Smooth muscle cell (in vitro differentiated cells): ENCODE data around the gene FGR. TPM values are rescaled to one million over a fixed set of nuclear protein-coding genes. Genes with fewer than 3 reads are reported as not detected.
A peak's percentile ranks its signal among the peaks of the same experiment; 100 is the strongest.
"Not testable (repeated sequence)": the region's sequence is repeated elsewhere in the genome, so short reads cannot be mapped to it uniquely, and the experiment has no call there.

Experiments
- DNase-seq: peaks from one replicate; lab custom pipeline; 2025; ENCODE audit not compliant: unreplicated experiment; lab: John Stamatoyannopoulos, UW
- H2AFZ ChIP-seq: fragments of 200-600 bp; sonication (generic); 2 replicates; pipeline ENCODE4 v1.6.0; 2016; ENCODE audit warnings: antibody characterized with exemption, low read depth, mild to moderate bottlenecking
- H3F3A ChIP-seq: fragments of 200-600 bp; sonication (generic); 2 replicates; pipeline ENCODE4 v1.6.0; 2017; ENCODE audit warnings: antibody characterized with exemption, low read depth
- H3K27ac ChIP-seq: fragments of 200-600 bp; sonication (generic); 2 replicates; pipeline ENCODE4 v1.5.1; 2016; ENCODE audit warnings: low read depth, mild to moderate bottlenecking
- H3K27me3 ChIP-seq: fragments of 200-600 bp; sonication (generic); 2 replicates; pipeline ENCODE4 v1.6.1; 2016; ENCODE audit warnings: low read depth, mild to moderate bottlenecking
- H3K36me3 ChIP-seq: fragments of 200-600 bp; sonication (generic); 2 replicates; pipeline ENCODE4 v1.5.1; 2016; ENCODE audit warnings: low read depth
- H3K4me1 ChIP-seq: fragments of 200-600 bp; sonication (generic); 2 replicates; pipeline ENCODE4 v1.5.1; 2016; ENCODE audit warnings: low read depth
- H3K4me2 ChIP-seq: fragments of 200-600 bp; sonication (generic); 2 replicates; pipeline ENCODE4 v1.6.0; 2016; ENCODE audit warnings: mild to moderate bottlenecking
- H3K4me3 ChIP-seq: fragments of 200-600 bp; sonication (generic); 2 replicates; pipeline ENCODE4 v1.5.1; 2016; ENCODE audit warnings: mild to moderate bottlenecking
- H3K79me2 ChIP-seq: fragments of 200-600 bp; sonication (generic); 2 replicates; pipeline ENCODE4 v1.6.0; 2016; ENCODE audit warnings: low read depth, mild to moderate bottlenecking
- H3K9ac ChIP-seq: fragments of 200-600 bp; sonication (generic); 2 replicates; pipeline ENCODE4 v1.6.0; 2016; ENCODE audit warnings: low read depth
- H3K9me3 ChIP-seq: fragments of 200-600 bp; sonication (generic); replicated peaks from 2 replicates; pipeline ENCODE4 v1.5.1; 2016; ENCODE audit warnings: low read depth
- H4K20me1 ChIP-seq: fragments of 200-600 bp; sonication (generic); 2 replicates; pipeline ENCODE4 v1.6.0; 2016; ENCODE audit warnings: low read depth
- CTCF ChIP-seq: fragments of 200-600 bp; sonication (generic); IDR thresholded peaks from 2 replicates; pipeline ENCODE4 v1.5.1; 2017; ENCODE audit warnings: borderline replicate concordance, mild to moderate bottlenecking, antibody characterized with exemption; ENCODE audit not compliant: insufficient read depth, poor library complexity, severe bottlenecking
- WGBS: methylation state at CpG from one replicate; pipeline ENCODE4 v1.1.7; 2016; ENCODE audit warnings: low lambda C conversion rate; 5-methylcytosine and 5-hydroxymethylcytosine counted together
- polyA plus RNA-seq: library from polyadenylated mRNA; unstranded; fragments of >200 nt; fragmentation: Nextera tagmentation; extraction: Ambion mirVana; gene quantifications from 2 replicates; pipeline ENCODE4 v1.2.1, GENCODE V29; 2016
- total RNA-seq: library from RNA; depleted of rRNA; stranded (reverse); fragments of >200 nt; gene quantifications from 2 replicates; pipeline ENCODE4 v1.2.3, GENCODE V29; 2014

Gene FGR
- total and polyA plus RNA-seq, 2 experiments from 2014 or later = 0.10 to 1.3 TPM

GRCh38 chr1:27628712-27629111, 6.3 kb downstream of the FGR start:
- Histone ChIP-seq H2AFZ (peak overlapping the region; percentile 75), H3K4me2 (no peak overlapping the region)

GRCh38 chr1:27627733-27628132, 7.3 kb downstream of the FGR start:
- not testable (repeated sequence) for H3K36me3 ChIP-seq, H3K27me3 ChIP-seq, H3F3A ChIP-seq, DNase-seq, H3K79me2 ChIP-seq, H2AFZ ChIP-seq, H3K9ac ChIP-seq, H3K27ac ChIP-seq, H3K4me1 ChIP-seq, H3K4me2 ChIP-seq, H3K9me3 ChIP-seq, H3K4me3 ChIP-seq, H4K20me1 ChIP-seq
- WGBS = 93% methylated on average over 4 of the region's 4 CpGs

More at GRCh38 chr1:27628712-27629111, 6.3 kb downstream of the FGR start:
- H3F3A ChIP-seq = no peaks in the 10 kb centered on the region
- H3K27me3 ChIP-seq = peaks cover 2% of the 10 kb centered on the region
- H3K36me3 ChIP-seq = no peaks in the 10 kb centered on the region
- H3K9ac ChIP-seq = no peak overlapping the region
- H4K20me1 ChIP-seq = no peaks in the 10 kb centered on the region
- no peak overlapping the region for H3K27ac ChIP-seq
- WGBS = 39% methylated on average over 3 of the region's 3 CpGs
- no peak for DNase-seq
- no peaks in the 10 kb centered on the region for H3K79me2 ChIP-seq
- TF ChIP-seq CTCF = no peak
- H3K9me3 ChIP-seq = no peaks in the 10 kb centered on the region
- no peaks in the 10 kb centered on the region for H3K4me1 ChIP-seq
- H3K4me3 ChIP-seq = no peak overlapping the region

GRCh38 chr1:27627061-27627460, 7.9 kb downstream of the FGR start:
- Histone ChIP-seq H3K9ac (no peak overlapping the region), H3K9me3 (no peaks in the 10 kb centered on the region), H3K27ac (no peak overlapping the region), H2AFZ (no peak overlapping the region), H3K4me2 (no peak overlapping the region), H3K79me2 (no peaks in the 10 kb centered on the region), H3K4me3 (no peak overlapping the region), H3K4me1 (no peaks in the 10 kb centered on the region), H3F3A (no peaks in the 10 kb centered on the region), H4K20me1 (no peaks in the 10 kb centered on the region), H3K36me3 (no peaks in the 10 kb centered on the region), H3K27me3 (no peaks in the 10 kb centered on the region)
- no peak for TF ChIP-seq CTCF
- 96% methylated on average over 5 of the region's 5 CpGs for WGBS
- DNase-seq = no peak

- WGBS = 89% methylated on average over 11 of the region's 11 CpGs
- H3K27ac ChIP-seq = no peak overlapping the region
- H3K4me1 ChIP-seq = no peaks in the 10 kb centered on the region
- DNase-seq = no peak
- no peaks in the 10 kb centered on the region for H3K27me3 ChIP-seq
- TF ChIP-seq CTCF = no peak
- no peak overlapping the region for H3K9ac ChIP-seq
- H3K9me3 ChIP-seq = no peaks in the 10 kb centered on the region
- H4K20me1 ChIP-seq = no peaks in the 10 kb centered on the region
- H3K36me3 ChIP-seq = no peaks in the 10 kb centered on the region
- H3K4me3 ChIP-seq = no peak overlapping the region
- H3K79me2 ChIP-seq = no peaks in the 10 kb centered on the region
- no peak overlapping the region for H2AFZ ChIP-seq
- H3K4me2 ChIP-seq = no peak overlapping the region
- H3F3A ChIP-seq = no peaks in the 10 kb centered on the region
Observed at GRCh38 chr1:27626031-27626935, 8.7 kb downstream of the FGR start.
